GM23248 (cell line): Measurements from ENCODE around the gene GZMB.

Experiments
- EZH2 ChIP-seq: fragments of 200-600 bp; sonication (generic); IDR thresholded peaks from 2 replicates; pipeline ENCODE4 v1.6.1; 2018; ENCODE audit warnings: antibody characterized with exemption, mild to moderate bottlenecking; ENCODE audit not compliant: insufficient read depth, poor library complexity, severe bottlenecking
- EZH2phosphoT487 ChIP-seq: fragments of 200-600 bp; sonication (generic); IDR thresholded peaks from 2 replicates; pipeline ENCODE4 v1.6.1; 2018; ENCODE audit warnings: antibody characterized with exemption, moderate library complexity, mild to moderate bottlenecking, low read depth; ENCODE audit not compliant: insufficient read depth

DNA sequence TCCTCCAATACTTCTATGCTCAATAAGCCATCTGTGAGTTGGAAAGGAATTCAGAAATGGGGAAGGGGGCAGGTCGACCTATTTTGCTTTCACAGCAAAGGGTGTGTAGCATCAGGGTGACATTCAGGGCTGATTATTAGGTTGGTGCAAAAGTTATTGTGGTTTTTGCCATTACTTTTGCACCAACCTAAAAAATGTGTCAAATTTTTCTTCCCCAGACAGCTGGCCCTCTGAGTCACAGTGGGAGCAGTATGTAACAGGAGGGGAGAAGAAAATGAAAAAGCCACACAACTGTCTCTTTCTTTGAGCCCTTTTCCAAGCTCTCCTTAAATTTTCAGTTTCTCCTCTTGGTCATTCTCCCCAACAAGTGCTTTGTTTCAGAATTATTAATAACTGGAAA lies 47.1 kb upstream of the GZMB start:
- TF ChIP-seq EZH2 (no peak), EZH2phosphoT487 (no peak)
